HepG2 (cell line): Measurements from ENCODE around the gene C20orf202. TPM values are rescaled to one million over a fixed set of nuclear protein-coding genes. Genes with fewer than 3 reads are reported as not detected.

ENCODE experiments used
- ATAC-seq: fragments of 200-7000 bp; cut with Tn5 transposase; 3 replicates; pipeline ENCODE4 v1.9.1; 2020; ENCODE audit warnings: mild to moderate bottlenecking, moderate library complexity
- BruUV-seq: library from RNA; stranded (reverse); fragments of 400-500 nt; replicated peaks from 2 replicates; lab custom pipeline; 2021; lab: Mats Ljungman, UMichigan
- CTCF ChIA-PET: fragments of 300-600 bp; formaldehyde crosslinking; extraction: SDS; loops from one replicate; lab custom pipeline; 2021; ENCODE audit warnings: low total read pairs, inconsistent platforms, low intra/inter-chr PET ratio; lab: Yijun Ruan, JAX
- POLR2A ChIA-PET: fragments of 350-600 bp; sonication (Branson Sonifier 250); formaldehyde crosslinking; loops from one replicate; lab custom pipeline; 2020; ENCODE audit warnings: antibody characterized with exemption, inconsistent platforms; lab: Yijun Ruan, JAX
- DNase-seq: peaks from one replicate; pipeline ENCODE4 v3.0.0-alpha.2; 2015; ENCODE audit warnings: low spot score
- FAIRE-seq: peaks from 3 replicates; lab custom pipeline; 2011; peaks lifted over from hg19 to GRCh38; lab: Jason Lieb, UNC
- H2AFZ ChIP-seq: one replicate; pipeline ENCODE4 v1.6.1; 2011; ENCODE audit warnings: low read length, inconsistent platforms
- H3K27ac ChIP-seq: fragments of 300-600 bp; 3 replicates; pipeline ENCODE4 v1.8.0; 2011; ENCODE audit warnings: mixed run types, mild to moderate bottlenecking, mixed read lengths, low read length, inconsistent platforms; ENCODE audit not compliant: insufficient read depth; ENCODE audit errors: extremely low read length
- H3K27me3 ChIP-seq, 2 experiments: fragments of 200-600 bp in 1 of 2; 2 replicates in 1 of 2; 3 replicates in 1 of 2; pipeline versions ENCODE4 v1.6.0 to v1.8.0; 2011; ENCODE audit warnings: low read length in 2 of 2, mild to moderate bottlenecking in 2 of 2, moderate library complexity in 2 of 2, inconsistent platforms in 1 of 2; ENCODE audit not compliant: insufficient read depth in 2 of 2, control insufficient read depth in 1 of 2
- H3K36me3 ChIP-seq, 2 experiments: fragments of 200-600 bp in 1 of 2; replicated peaks in 1 of 2; 2 replicates in 1 of 2; 3 replicates in 1 of 2; pipeline versions ENCODE4 v1.5.1 to v1.8.0; 2011; ENCODE audit warnings: low read length in 2 of 2, inconsistent platforms in 1 of 2; ENCODE audit not compliant: insufficient read depth in 2 of 2, control insufficient read depth in 1 of 2
- H3K4me1 ChIP-seq: 2 replicates; pipeline ENCODE4 v1.5.1; 2012; ENCODE audit warnings: low read length, inconsistent platforms; ENCODE audit not compliant: insufficient read depth
- H3K4me2 ChIP-seq: 2 replicates; pipeline ENCODE4 v1.6.0; 2011; ENCODE audit warnings: low read depth, low read length, inconsistent platforms
- H3K4me3 ChIP-seq, 3 experiments: fragments of 200-600 bp in 1 of 3; sonication (generic), shearing (Covaris generic) in 1 of 3; replicated peaks in 1 of 3; 2 replicates each; pipeline ENCODE4 v1.5.1; 2011 to 2016; ENCODE audit warnings: low read length in 3 of 3, inconsistent platforms in 2 of 3, low read depth in 2 of 3, mild to moderate bottlenecking in 2 of 3, control low read depth in 1 of 3, mixed read lengths in 1 of 3; ENCODE audit not compliant: insufficient read depth in 1 of 3
- H3K79me2 ChIP-seq: one replicate; pipeline ENCODE4 v1.6.1; 2011; ENCODE audit warnings: low read length, inconsistent platforms; ENCODE audit not compliant: insufficient read depth
- H3K9ac ChIP-seq: 2 replicates; pipeline ENCODE4 v1.6.0; 2011; ENCODE audit warnings: mild to moderate bottlenecking, low read depth, low read length, inconsistent platforms; ENCODE audit not compliant: insufficient read depth
- H3K9me3 ChIP-seq: 2 replicates; pipeline ENCODE4 v1.5.1; 2012; ENCODE audit warnings: mild to moderate bottlenecking, low read length
- H4K20me1 ChIP-seq: 2 replicates; pipeline ENCODE4 v1.6.0; 2011; ENCODE audit warnings: inconsistent platforms, mild to moderate bottlenecking, low read length, moderate library complexity; ENCODE audit not compliant: insufficient read depth
- CEBPG ChIP-seq: IDR thresholded peaks from 2 replicates; pipeline ENCODE4 v1.6.1; 2016
- ESRRA ChIP-seq: sonication (generic); formaldehyde crosslinking; IDR thresholded peaks from 2 replicates; pipeline ENCODE4 v1.5.1; 2020; ENCODE audit warnings: mild to moderate bottlenecking, low read depth, missing genetic modification reagents
- HDAC2 ChIP-seq: sonication (generic); formaldehyde crosslinking; IDR thresholded peaks from 2 replicates; pipeline ENCODE4 v1.4.0; 2020; ENCODE audit warnings: missing genetic modification reagents
- HNF4A ChIP-seq: sonication (generic); formaldehyde crosslinking; IDR thresholded peaks from 2 replicates; pipeline ENCODE4 v1.4.0; 2020; ENCODE audit warnings: missing genetic modification reagents
- MXD4 ChIP-seq: IDR thresholded peaks from 2 replicates; pipeline ENCODE4 v1.6.1; 2016; ENCODE audit warnings: mild to moderate bottlenecking, missing biosample characterization, missing genetic modification reagents
- MXI1 ChIP-seq: IDR thresholded peaks from 3 replicates; pipeline ENCODE4 v1.6.1; 2012; ENCODE audit warnings: low read depth, low read length, inconsistent platforms, borderline replicate concordance
- MYNN ChIP-seq: sonication (generic); formaldehyde crosslinking; IDR thresholded peaks from 2 replicates; pipeline ENCODE4 v1.4.0; 2020; ENCODE audit warnings: mild to moderate bottlenecking, low read depth, missing genetic modification reagents
- NCOR1 ChIP-seq: fragments of 200-600 bp; sonication (generic); IDR thresholded peaks from 2 replicates; pipeline ENCODE4 v1.7.0; 2017; ENCODE audit warnings: antibody characterized with exemption, low read length, borderline replicate concordance
- NRL ChIP-seq: sonication (generic); formaldehyde crosslinking; IDR thresholded peaks from 2 replicates; pipeline ENCODE4 v1.5.0; 2020; ENCODE audit warnings: missing genetic modification reagents, mild to moderate bottlenecking, moderate library complexity, borderline replicate concordance
- PLSCR1 ChIP-seq: sonication (generic); formaldehyde crosslinking; IDR thresholded peaks from 2 replicates; pipeline ENCODE4 v1.5.0; 2020; ENCODE audit warnings: missing genetic modification reagents, mild to moderate bottlenecking, borderline replicate concordance
- RBM22 ChIP-seq: fragments of 200-400 bp; formaldehyde crosslinking; optimal IDR thresholded peaks from 2 replicates; pipeline ENCODE3; 2017; ENCODE audit warnings: mild to moderate bottlenecking, low read length, moderate library complexity
- REPIN1 ChIP-seq: sonication (generic); formaldehyde crosslinking; IDR thresholded peaks from 2 replicates; pipeline ENCODE4 v1.8.0; 2022; ENCODE audit warnings: missing genetic modification reagents, low read depth, mild to moderate bottlenecking, borderline replicate concordance
- SRSF4 ChIP-seq: fragments of 200-400 bp; formaldehyde crosslinking; IDR thresholded peaks from one replicate; pipeline ENCODE4 v1.6.1; 2018; ENCODE audit warnings: mild to moderate bottlenecking, low read depth, low read length, moderate library complexity; ENCODE audit not compliant: poor library complexity, severe bottlenecking
- ZBTB33 ChIP-seq: sonication (generic); formaldehyde crosslinking; IDR thresholded peaks from 2 replicates; pipeline ENCODE4 v1.4.0; 2020; ENCODE audit warnings: missing genetic modification reagents
- ZNF280B ChIP-seq: sonication (generic); formaldehyde crosslinking; IDR thresholded peaks from 2 replicates; pipeline ENCODE4 v1.5.0; 2020; ENCODE audit warnings: missing genetic modification reagents, mild to moderate bottlenecking, borderline replicate concordance
- ZNF354B ChIP-seq: sonication (generic); formaldehyde crosslinking; IDR thresholded peaks from 2 replicates; pipeline ENCODE4 v1.8.0; 2022; ENCODE audit warnings: mild to moderate bottlenecking, missing genetic modification reagents
- ZNF460 ChIP-seq: sonication (generic); formaldehyde crosslinking; IDR thresholded peaks from 2 replicates; pipeline ENCODE4 v1.5.1; 2020; ENCODE audit warnings: missing genetic modification reagents, mild to moderate bottlenecking, borderline replicate concordance
- ZNF546 ChIP-seq: sonication (generic); formaldehyde crosslinking; conservative IDR thresholded peaks from 2 replicates; pipeline ENCODE4 v1.8.1; 2023; ENCODE audit warnings: mild to moderate bottlenecking, missing genetic modification reagents
- ZNF563 ChIP-seq: sonication (generic); formaldehyde crosslinking; IDR thresholded peaks from 2 replicates; pipeline ENCODE4 v1.8.0; 2022; ENCODE audit warnings: mild to moderate bottlenecking, moderate library complexity, missing genetic modification reagents
- ZNF605 ChIP-seq: sonication (generic); formaldehyde crosslinking; IDR thresholded peaks from 2 replicates; pipeline ENCODE4 v1.8.0; 2022; ENCODE audit warnings: mild to moderate bottlenecking, missing genetic modification reagents
- ZNF761 ChIP-seq: sonication (generic); formaldehyde crosslinking; conservative IDR thresholded peaks from 2 replicates; pipeline ENCODE4 v1.4.0; 2020; ENCODE audit warnings: mild to moderate bottlenecking, missing genetic modification reagents
- ZNF768 ChIP-seq: sonication (generic); formaldehyde crosslinking; IDR thresholded peaks from 2 replicates; pipeline ENCODE4 v1.4.0; 2020; ENCODE audit warnings: missing genetic modification reagents
- WGBS: methylation state at CpG from one replicate; pipeline ENCODE4 v1.1.6; 2017; ENCODE audit warnings: low lambda C conversion rate; 5-methylcytosine and 5-hydroxymethylcytosine counted together
- in situ Hi-C: cut with HindIII; loops from 2 replicates; pipeline ENCODE4 v1.10.0; 2017; ENCODE audit warnings: low pct_unique_long_range_greater_than_20kb; ENCODE audit not compliant: extremely low pct_ligation_motif_present
- intact Hi-C: fragments of 100-400 bp; cut with micrococcal nuclease; formaldehyde crosslinking; loops from one replicate; pipeline ENCODE4 v1.10.0; 2022; ENCODE audit not compliant: unreplicated experiment
- polyA plus RNA-seq, 8 experiments: library from polyadenylated mRNA; depleted of rRNA in 3 of 8; stranded (reverse) in 7 of 8; unstranded in 1 of 8; fragments of >200 nt; fragmentation: Illumina TruSeq in 4 of 8; extraction: Trizol in 4 of 8; gene quantifications; 2 replicates each; pipeline versions ENCODE4 v1.2.1 to v1.2.3, GENCODE V29; 2011 to 2016; ENCODE audit warnings: low read depth in 4 of 8, missing spikeins in 1 of 8, mixed read lengths in 1 of 8; ENCODE audit not compliant: insufficient read depth in 1 of 8
- total RNA-seq, 5 experiments: library from RNA; depleted of rRNA; stranded (reverse); fragments of >200 nt; fragmentation: Illumina TruSeq; extraction: Trizol; gene quantifications; 2 replicates each; pipeline ENCODE4 v1.2.3, GENCODE V29; 2016; ENCODE audit warnings: low read depth in 1 of 5

Gene C20orf202
- total and polyA plus RNA-seq, 2 of the 13 experiments (the other 11 are each of a cell fraction or from before 2014, with no cell fraction given), result 0.20 to 1.2 TPM

GRCh38 chr20:1165941-1166340, 37.3 kb upstream of the C20orf202 start:
- FAIRE-seq, result no peak
- 78% methylated on average over 9 of the region's 9 CpGs for WGBS
- Histone ChIP-seq H3K79me2 (no peaks in the 10 kb centered on the region), H3K27me3 (no peaks in the 10 kb centered on the region), H3K4me3 (no peak overlapping the region), H4K20me1 (peaks cover 2% of the 10 kb centered on the region; the same call in 1 of the 2 replicates), H3K9me3 (no peaks in the 10 kb centered on the region), H3K27ac (peak overlapping the region; percentile 40), H3K4me1 (peaks cover 16% of the 10 kb centered on the region), H3K9ac (no peak overlapping the region), H2AFZ (no peak overlapping the region), H3K36me3 (peaks cover 68 to 92% of the 10 kb centered on the region in 2 experiments), H3K4me2 (no peak overlapping the region)
- DNase-seq, result no peak
- ChIA-PET POLR2A (no interaction called here), CTCF (no interaction called here)
- ATAC-seq, result peak; percentile 57
- no TSS peak for BruUV-seq
- intact Hi-C loops (no loop called here), in situ Hi-C loops (no loop called here)
- no peak for TF ChIP-seq ZNF460 (CRISPR knock-in tag)
- peak; percentile 92 for TF ChIP-seq HNF4A
- TF ChIP-seq SRSF4, result no peak
- TF ChIP-seq MYNN, result no peak
- no peak for TF ChIP-seq PLSCR1 (CRISPR knock-in tag)
- TF ChIP-seq ESRRA (CRISPR knock-in tag), result peak; percentile 67; the same call in 1 of the 2 replicates
- peak; percentile 38; the same call in 1 of the 2 replicates for TF ChIP-seq ZNF605 (CRISPR knock-in tag)
- peak; percentile 39; the same call in 1 of the 2 replicates for TF ChIP-seq ZNF280B (CRISPR knock-in tag)
- 0 out of 2 replicates have a peak, but pooled peaks have one; percentile 36 for TF ChIP-seq ZNF354B (CRISPR knock-in tag)
- peak; percentile 55; the same call in 1 of the 2 replicates for TF ChIP-seq NCOR1
- peak; percentile 26; the same call in 1 of the 2 replicates for TF ChIP-seq HDAC2 (CRISPR knock-in tag)
- TF ChIP-seq ZNF761 (CRISPR knock-in tag), result no peak
- TF ChIP-seq MXI1, result 0 out of 3 replicates have a peak, but pooled peaks have one; percentile 19
- peak; percentile 54; the same call in 1 of the 2 replicates for TF ChIP-seq CEBPG (CRISPR knock-in tag)
- TF ChIP-seq MXD4 (CRISPR knock-in tag), result no peak
- TF ChIP-seq ZNF768, result 0 out of 2 replicates have a peak, but pooled peaks have one; percentile 14
- peak; percentile 35; the same call in 1 of the 2 replicates for TF ChIP-seq ZBTB33 (CRISPR knock-in tag)
- no peak for TF ChIP-seq REPIN1 (CRISPR knock-in tag)
- peak; percentile 73 for TF ChIP-seq RBM22
- TF ChIP-seq ZNF563, result 0 out of 2 replicates have a peak, but pooled peaks have one; percentile 56
- 0 out of 2 replicates have a peak, but pooled peaks have one; percentile 51 for TF ChIP-seq NRL (CRISPR knock-in tag)
- no peak for TF ChIP-seq ZNF546 (CRISPR knock-in tag)
